HEK293T (cell line): ENCODE data around the gene NCS1.

ENCODE experiments used
- CTCF ChIA-PET: fragments of 350-600 bp; formaldehyde crosslinking; extraction: SDS; loops from one replicate; lab custom pipeline; 2021; ENCODE audit warnings: antibody characterized with exemption, inconsistent platforms; lab: Yijun Ruan, JAX
- POLR2A ChIA-PET: fragments of 350-600 bp; formaldehyde crosslinking; extraction: SDS; loops from one replicate; lab custom pipeline; 2020; ENCODE audit warnings: antibody characterized with exemption, inconsistent platforms; lab: Yijun Ruan, JAX
- DNase-seq: peaks from one replicate; pipeline ENCODE4 v3.0.0; 2012; ENCODE audit warnings: mixed read lengths; ENCODE audit errors: extremely low spot score
- ARNT ChIP-seq: fragments of 450-650 bp; IDR thresholded peaks from 2 replicates; pipeline ENCODE4 v1.6.1; 2017; ENCODE audit warnings: mild to moderate bottlenecking
- BHLHE40 ChIP-seq: fragments of 450-650 bp; IDR thresholded peaks from 2 replicates; pipeline ENCODE4 v1.6.1; 2016; ENCODE audit warnings: mild to moderate bottlenecking, moderate library complexity, borderline replicate concordance
- CTBP1 ChIP-seq: fragments of 450-650 bp; IDR thresholded peaks from 2 replicates; pipeline ENCODE4 v1.6.1; 2016; ENCODE audit warnings: borderline replicate concordance
- ELF4 ChIP-seq: fragments of 450-650 bp; IDR thresholded peaks from 2 replicates; pipeline ENCODE4 v1.6.1; 2017; ENCODE audit warnings: antibody characterized with exemption
- FOXA1 ChIP-seq: fragments of 450-650 bp; IDR thresholded peaks from 2 replicates; pipeline ENCODE4 v1.6.1; 2016; ENCODE audit warnings: mild to moderate bottlenecking
- FOXK2 ChIP-seq: fragments of 450-650 bp; IDR thresholded peaks from 2 replicates; pipeline ENCODE4 v1.6.1; 2016; ENCODE audit warnings: mild to moderate bottlenecking
- FOXM1 ChIP-seq: fragments of 450-650 bp; IDR thresholded peaks from 2 replicates; pipeline ENCODE4 v1.6.1; 2017; ENCODE audit warnings: mild to moderate bottlenecking, borderline replicate concordance
- HDGF ChIP-seq: fragments of 450-650 bp; IDR thresholded peaks from 2 replicates; pipeline ENCODE4 v1.6.1; 2017; ENCODE audit warnings: antibody characterized with exemption, borderline replicate concordance
- L3MBTL2 ChIP-seq: fragments of 450-650 bp; conservative IDR thresholded peaks from 2 replicates; pipeline ENCODE4 v1.6.1; 2016; ENCODE audit warnings: mild to moderate bottlenecking
- LEF1 ChIP-seq: fragments of 450-650 bp; IDR thresholded peaks from 2 replicates; pipeline ENCODE4 v1.6.1; 2017; ENCODE audit warnings: mild to moderate bottlenecking, borderline replicate concordance
- NFRKB ChIP-seq: fragments of 450-650 bp; IDR thresholded peaks from 2 replicates; pipeline ENCODE4 v1.6.1; 2016; ENCODE audit warnings: mild to moderate bottlenecking, moderate library complexity
- PKNOX1 ChIP-seq: fragments of 450-650 bp; IDR thresholded peaks from 2 replicates; pipeline ENCODE4 v1.6.1; 2016
- SP1 ChIP-seq: fragments of 450-650 bp; IDR thresholded peaks from 2 replicates; pipeline ENCODE4 v1.6.1; 2017
- SUZ12 ChIP-seq: fragments of 450-650 bp; IDR thresholded peaks from 2 replicates; pipeline ENCODE4 v1.6.1; 2016; ENCODE audit warnings: mild to moderate bottlenecking
- TARDBP ChIP-seq: fragments of 450-650 bp; IDR thresholded peaks from 2 replicates; pipeline ENCODE4 v1.6.1; 2016
- ZNF384 ChIP-seq: fragments of 450-650 bp; IDR thresholded peaks from 2 replicates; pipeline ENCODE4 v1.6.1; 2016

The NCS1 gene

GRCh38 chr9:130237763-130238524, 65.7 kb downstream of the NCS1 start:
- POLR2A ChIA-PET = no interaction called here
- no peak for DNase-seq
- no peak for TF ChIP-seq LEF1
- TF ChIP-seq FOXM1 = no peak
- no peak for TF ChIP-seq ARNT
- TF ChIP-seq ELF4 = no peak
- CTCF ChIA-PET = interaction anchor here (1.1 kb wide), 1 partner anchor 222 kb away, joined by 3 read pairs; no protein-coding TSS in a partner anchor

GRCh38 chr9:130239363-130239695, 67.1 kb downstream of the NCS1 start:
- ChIA-PET POLR2A (no interaction called here), CTCF (no interaction called here)
- no peak for DNase-seq
- TF ChIP-seq ZNF384 (no peak), HDGF (no peak), L3MBTL2 (no peak), CTBP1 (no peak), ARNT (no peak), PKNOX1 (no peak), FOXA1 (no peak), FOXM1 (no peak), NFRKB (no peak), LEF1 (no peak)

- ChIA-PET CTCF (no interaction called here), POLR2A (no interaction called here)
- TF ChIP-seq TARDBP (no peak), FOXA1 (no peak), SUZ12 (no peak), PKNOX1 (no peak), ELF4 (no peak), SP1 (no peak)
- DNase-seq = no peak
Observed at GRCh38 chr9:130239741-130240241, 67.6 kb downstream of the NCS1 start.

- ChIA-PET POLR2A (no interaction called here), CTCF (no interaction called here)
- peak; percentile 70 for DNase-seq
- TF ChIP-seq TARDBP (no peak), L3MBTL2 (0 out of 2 replicates have a peak, but pooled peaks have one; percentile 20), CTBP1 (no peak)
Observed at GRCh38 chr9:130240410-130241197, 68.4 kb downstream of the NCS1 start.

- ChIA-PET POLR2A (no interaction called here), CTCF (no interaction called here)
- TF ChIP-seq PKNOX1 = no peak
- TF ChIP-seq L3MBTL2 = no peak
- no peak for TF ChIP-seq SP1
- TF ChIP-seq ZNF384 = no peak
- no peak for TF ChIP-seq CTBP1
- TF ChIP-seq NFRKB = no peak
- TF ChIP-seq ARNT = no peak
- TF ChIP-seq BHLHE40 = no peak
- TF ChIP-seq SUZ12 = no peak
- no peak for TF ChIP-seq FOXA1
- TF ChIP-seq TARDBP = no peak
- TF ChIP-seq HDGF = no peak
- no peak for TF ChIP-seq ELF4
- no peak for TF ChIP-seq LEF1
- no peak for TF ChIP-seq FOXK2
- DNase-seq = no peak
Observed at GRCh38 chr9:130241198-130241535, 69.0 kb downstream of the NCS1 start.

GRCh38 chr9:130242270-130243014, 70.2 kb downstream of the NCS1 start:
- TF ChIP-seq L3MBTL2 (no peak), ZNF384 (0 out of 2 replicates have a peak, but pooled peaks have one; percentile 23), SUZ12 (no peak), HDGF (no peak), CTBP1 (no peak), PKNOX1 (no peak), FOXA1 (no peak)
- ChIA-PET CTCF (interaction anchor here (0.5 to 1.6 kb wide), 4 partner anchors 9 to 199 kb away, joined by 3 to 4 read pairs (median 3); partner anchors contain the start of gene FNBP1), POLR2A (no interaction called here)
- no peak for DNase-seq
